T-helper 1 cell treated with Interleukin-12 subunit alpha and Interleukin-12 subunit beta and Interleukin-4 antibody, amounts not matched to agents 30 μg/mL and 1 μg/mL, for 36 hours (primary cell): ENCODE measurements around the gene TES.
A peak's percentile ranks its signal among the peaks of the same experiment; 100 is the strongest.

Experiments
- H3K27ac Mint-ChIP-seq: one replicate; pipeline ENCODE4 v1.8.0; 2021; ENCODE audit warnings: mild to moderate bottlenecking, mixed read lengths
- H3K27me3 Mint-ChIP-seq: one replicate; pipeline ENCODE4 v1.8.0; 2021; ENCODE audit warnings: low read depth, mixed read lengths
- H3K36me3 Mint-ChIP-seq: one replicate; pipeline ENCODE4 v1.8.0; 2021; ENCODE audit warnings: low read depth, mixed read lengths
- H3K4me1 Mint-ChIP-seq: one replicate; pipeline ENCODE4 v1.8.0; 2021; ENCODE audit warnings: low read depth, mixed read lengths
- H3K4me3 Mint-ChIP-seq: one replicate; pipeline ENCODE4 v1.8.0; 2021; ENCODE audit warnings: mild to moderate bottlenecking, moderate library complexity, mixed read lengths
- H3K9me3 Mint-ChIP-seq: one replicate; pipeline ENCODE4 v1.8.0; 2021; ENCODE audit warnings: mixed read lengths

The TES gene

GRCh38 chr7:116222501-116222900 lies 12.2 kb downstream of the TES start:
- Mint-ChIP-seq H3K4me3 (no peak overlapping the region), H3K27ac (no peak overlapping the region), H3K27me3 (no peaks in the 10 kb centered on the region), H3K36me3 (no peaks in the 10 kb centered on the region), H3K4me1 (peaks cover 54% of the 10 kb centered on the region), H3K9me3 (no peaks in the 10 kb centered on the region)

- Mint-ChIP-seq H3K27ac (no peak overlapping the region), H3K36me3 (no peaks in the 10 kb centered on the region), H3K27me3 (no peaks in the 10 kb centered on the region), H3K4me3 (no peak overlapping the region), H3K9me3 (no peaks in the 10 kb centered on the region), H3K4me1 (peaks cover 44% of the 10 kb centered on the region)
These were observed 13.2 kb downstream of the TES start for GRCh38 chr7:116223588-116223987.

- Mint-ChIP-seq H3K27ac (peak overlapping the region; percentile 67), H3K4me1 (peaks cover 41% of the 10 kb centered on the region), H3K36me3 (no peaks in the 10 kb centered on the region), H3K9me3 (no peaks in the 10 kb centered on the region), H3K4me3 (peak overlapping the region; percentile 52), H3K27me3 (no peaks in the 10 kb centered on the region)
These were observed 14.3 kb downstream of the TES start for GRCh38 chr7:116224492-116225098.

GRCh38 chr7:116225860-116226259 lies 15.5 kb downstream of the TES start:
- H3K4me3 Mint-ChIP-seq: no peak overlapping the region

GRCh38 chr7:116226664-116227063 lies 16.3 kb downstream of the TES start:
- Mint-ChIP-seq H3K36me3 (no peaks in the 10 kb centered on the region), H3K9me3 (no peaks in the 10 kb centered on the region), H3K27ac (no peak overlapping the region), H3K4me3 (no peak overlapping the region), H3K4me1 (peaks cover 48% of the 10 kb centered on the region), H3K27me3 (no peaks in the 10 kb centered on the region)

More at GRCh38 chr7:116225860-116226259, 15.5 kb downstream of the TES start:
- Mint-ChIP-seq H3K27ac (no peak overlapping the region), H3K27me3 (no peaks in the 10 kb centered on the region), H3K36me3 (no peaks in the 10 kb centered on the region), H3K9me3 (no peaks in the 10 kb centered on the region), H3K4me1 (peaks cover 47% of the 10 kb centered on the region)

GRCh38 chr7:116227678-116228239 lies 17.4 kb downstream of the TES start:
- peaks cover 51% of the 10 kb centered on the region for H3K4me1 Mint-ChIP-seq
- H3K4me3 Mint-ChIP-seq: no peak overlapping the region
- no peaks in the 10 kb centered on the region for H3K9me3 Mint-ChIP-seq
- no peaks in the 10 kb centered on the region for H3K36me3 Mint-ChIP-seq
- H3K27ac Mint-ChIP-seq: no peak overlapping the region
- no peaks in the 10 kb centered on the region for H3K27me3 Mint-ChIP-seq

- Mint-ChIP-seq H3K9me3 (no peaks in the 10 kb centered on the region), H3K27me3 (no peaks in the 10 kb centered on the region), H3K36me3 (no peaks in the 10 kb centered on the region), H3K27ac (no peak overlapping the region), H3K4me1 (peaks cover 51% of the 10 kb centered on the region), H3K4me3 (no peak overlapping the region)
These were observed 17.9 kb downstream of the TES start for GRCh38 chr7:116228241-116228640.

- H3K27ac Mint-ChIP-seq: no peak overlapping the region
- peaks cover 42% of the 10 kb centered on the region for H3K4me1 Mint-ChIP-seq
- H3K36me3 Mint-ChIP-seq: peaks cover 2% of the 10 kb centered on the region
- H3K9me3 Mint-ChIP-seq: no peaks in the 10 kb centered on the region
- H3K27me3 Mint-ChIP-seq: no peaks in the 10 kb centered on the region
- H3K4me3 Mint-ChIP-seq: no peak overlapping the region
These were observed 19.0 kb downstream of the TES start for GRCh38 chr7:116229366-116229765.

GRCh38 chr7:116230191-116231005 lies 20.1 kb downstream of the TES start:
- Mint-ChIP-seq H3K27ac (no peak overlapping the region), H3K36me3 (peaks cover 2% of the 10 kb centered on the region), H3K9me3 (no peaks in the 10 kb centered on the region), H3K4me1 (peaks cover 38% of the 10 kb centered on the region), H3K4me3 (peak overlapping the region; percentile 9), H3K27me3 (no peaks in the 10 kb centered on the region)

GRCh38 chr7:116231543-116231942 lies 21.2 kb downstream of the TES start:
- Mint-ChIP-seq H3K27ac (no peak overlapping the region), H3K9me3 (no peaks in the 10 kb centered on the region), H3K4me3 (no peak overlapping the region), H3K27me3 (no peaks in the 10 kb centered on the region), H3K4me1 (peaks cover 37% of the 10 kb centered on the region), H3K36me3 (peaks cover 2% of the 10 kb centered on the region)

- H3K27ac Mint-ChIP-seq: peak overlapping the region; percentile 52
- no peak overlapping the region for H3K4me3 Mint-ChIP-seq
- H3K9me3 Mint-ChIP-seq: no peaks in the 10 kb centered on the region
- no peaks in the 10 kb centered on the region for H3K27me3 Mint-ChIP-seq
- H3K4me1 Mint-ChIP-seq: peaks cover 38% of the 10 kb centered on the region
- H3K36me3 Mint-ChIP-seq: peaks cover 2% of the 10 kb centered on the region
These were observed 21.6 kb downstream of the TES start for GRCh38 chr7:116231949-116232348.

- Mint-ChIP-seq H3K4me3 (no peak overlapping the region), H3K27me3 (no peaks in the 10 kb centered on the region), H3K9me3 (no peaks in the 10 kb centered on the region), H3K4me1 (peaks cover 38% of the 10 kb centered on the region), H3K27ac (no peak overlapping the region), H3K36me3 (peaks cover 3% of the 10 kb centered on the region)
These were observed 22.0 kb downstream of the TES start for GRCh38 chr7:116232350-116232749.

GRCh38 chr7:116232920-116233319 lies 22.6 kb downstream of the TES start:
- no peak overlapping the region for H3K4me3 Mint-ChIP-seq
- H3K4me1 Mint-ChIP-seq: peaks cover 41% of the 10 kb centered on the region
- H3K36me3 Mint-ChIP-seq: peaks cover 8% of the 10 kb centered on the region
- H3K27me3 Mint-ChIP-seq: no peaks in the 10 kb centered on the region
- no peak overlapping the region for H3K27ac Mint-ChIP-seq
- no peaks in the 10 kb centered on the region for H3K9me3 Mint-ChIP-seq

GRCh38 chr7:116234517-116235200 lies 24.3 kb downstream of the TES start:
- Mint-ChIP-seq H3K27ac (no peak overlapping the region), H3K9me3 (no peaks in the 10 kb centered on the region), H3K27me3 (no peaks in the 10 kb centered on the region), H3K36me3 (peaks cover 10% of the 10 kb centered on the region), H3K4me1 (peaks cover 40% of the 10 kb centered on the region), H3K4me3 (no peak overlapping the region)
